Nephron progenitor cell (in vitro differentiated cells): Measurements from ENCODE around the gene ZSCAN10.

Experiments
- DNase-seq: peaks from one replicate; pipeline ENCODE4 v3.0.0; 2021
- H3K27ac Mint-ChIP-seq: 2 replicates; pipeline ENCODE4 v1.8.0; 2021; ENCODE audit warnings: mild to moderate bottlenecking, moderate library complexity, mixed read lengths
- H3K27me3 Mint-ChIP-seq: 2 replicates; pipeline ENCODE4 v1.8.0; 2021; ENCODE audit warnings: mild to moderate bottlenecking, low read depth, mixed read lengths; ENCODE audit not compliant: poor library complexity
- H3K36me3 Mint-ChIP-seq: 2 replicates; pipeline ENCODE4 v1.8.0; 2021; ENCODE audit warnings: low read depth, mixed read lengths
- H3K4me1 Mint-ChIP-seq: 2 replicates; pipeline ENCODE4 v1.8.0; 2021; ENCODE audit warnings: mixed read lengths
- H3K4me3 Mint-ChIP-seq: 2 replicates; pipeline ENCODE4 v1.8.0; 2021; ENCODE audit warnings: mild to moderate bottlenecking, moderate library complexity, mixed read lengths
- H3K9me3 Mint-ChIP-seq: 2 replicates; pipeline ENCODE4 v1.8.0; 2021; ENCODE audit warnings: mild to moderate bottlenecking, moderate library complexity, mixed read lengths
- TF ChIP-seq, protein P1 (sequence below): fragments of 200-600 bp; sonication (generic); IDR thresholded peaks from 2 replicates; pipeline ENCODE4 v1.5.0; 2021; ENCODE audit warnings: antibody characterized with exemption

Gene ZSCAN10

DNA sequence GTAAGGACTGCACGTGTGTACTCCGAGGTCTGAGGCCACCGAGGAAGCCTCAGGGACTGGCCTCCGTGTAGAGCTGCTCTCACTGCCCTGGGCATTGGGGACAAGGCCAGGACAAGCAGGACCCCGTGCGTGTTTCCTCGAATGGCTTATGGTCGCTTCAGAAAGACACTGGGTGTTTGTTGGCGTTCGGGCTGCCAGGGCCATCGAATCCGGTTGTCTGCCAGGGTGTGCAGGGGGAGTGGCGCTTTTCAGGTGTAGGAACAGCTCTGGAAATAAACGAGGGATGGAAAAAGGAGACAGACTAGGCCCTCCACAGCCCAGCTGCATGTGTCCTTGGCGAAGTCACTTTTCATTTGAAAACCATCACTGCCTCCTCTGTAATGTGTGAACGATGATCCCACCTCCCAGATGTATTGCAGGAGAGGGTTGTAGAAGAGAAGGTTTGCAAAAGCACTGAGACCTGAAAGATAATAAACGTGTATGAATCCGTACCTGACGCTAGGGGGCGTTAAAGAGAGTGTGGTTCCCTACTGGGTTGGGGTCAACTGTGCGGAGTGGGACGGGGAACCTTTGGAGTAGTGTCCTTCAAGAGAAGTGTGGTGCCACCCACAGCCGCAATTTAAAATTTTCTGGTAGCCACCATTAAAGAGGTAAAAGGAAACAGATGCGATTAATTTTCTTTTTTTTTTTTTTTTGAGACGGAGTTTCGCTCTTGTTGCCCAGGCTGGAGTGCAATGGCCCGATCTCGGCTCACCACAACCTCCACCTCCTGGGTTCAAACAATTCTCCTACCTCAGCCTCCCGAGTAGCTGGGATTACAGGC lies 2.1 kb upstream of the ZSCAN10 start:
- Mint-ChIP-seq H3K4me1 (peaks cover 68% of the 10 kb centered on the region), H3K27me3 (peaks cover 62% of the 10 kb centered on the region), H3K36me3 (no peaks in the 10 kb centered on the region), H3K4me3 (peak overlapping the region; percentile 54), H3K27ac (no peak overlapping the region), H3K9me3 (no peaks in the 10 kb centered on the region)
- DNase-seq = no peak
- TF ChIP-seq, protein P1, sequence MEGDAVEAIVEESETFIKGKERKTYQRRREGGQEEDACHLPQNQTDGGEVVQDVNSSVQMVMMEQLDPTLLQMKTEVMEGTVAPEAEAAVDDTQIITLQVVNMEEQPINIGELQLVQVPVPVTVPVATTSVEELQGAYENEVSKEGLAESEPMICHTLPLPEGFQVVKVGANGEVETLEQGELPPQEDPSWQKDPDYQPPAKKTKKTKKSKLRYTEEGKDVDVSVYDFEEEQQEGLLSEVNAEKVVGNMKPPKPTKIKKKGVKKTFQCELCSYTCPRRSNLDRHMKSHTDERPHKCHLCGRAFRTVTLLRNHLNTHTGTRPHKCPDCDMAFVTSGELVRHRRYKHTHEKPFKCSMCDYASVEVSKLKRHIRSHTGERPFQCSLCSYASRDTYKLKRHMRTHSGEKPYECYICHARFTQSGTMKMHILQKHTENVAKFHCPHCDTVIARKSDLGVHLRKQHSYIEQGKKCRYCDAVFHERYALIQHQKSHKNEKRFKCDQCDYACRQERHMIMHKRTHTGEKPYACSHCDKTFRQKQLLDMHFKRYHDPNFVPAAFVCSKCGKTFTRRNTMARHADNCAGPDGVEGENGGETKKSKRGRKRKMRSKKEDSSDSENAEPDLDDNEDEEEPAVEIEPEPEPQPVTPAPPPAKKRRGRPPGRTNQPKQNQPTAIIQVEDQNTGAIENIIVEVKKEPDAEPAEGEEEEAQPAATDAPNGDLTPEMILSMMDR = peak; percentile 58

DNA sequence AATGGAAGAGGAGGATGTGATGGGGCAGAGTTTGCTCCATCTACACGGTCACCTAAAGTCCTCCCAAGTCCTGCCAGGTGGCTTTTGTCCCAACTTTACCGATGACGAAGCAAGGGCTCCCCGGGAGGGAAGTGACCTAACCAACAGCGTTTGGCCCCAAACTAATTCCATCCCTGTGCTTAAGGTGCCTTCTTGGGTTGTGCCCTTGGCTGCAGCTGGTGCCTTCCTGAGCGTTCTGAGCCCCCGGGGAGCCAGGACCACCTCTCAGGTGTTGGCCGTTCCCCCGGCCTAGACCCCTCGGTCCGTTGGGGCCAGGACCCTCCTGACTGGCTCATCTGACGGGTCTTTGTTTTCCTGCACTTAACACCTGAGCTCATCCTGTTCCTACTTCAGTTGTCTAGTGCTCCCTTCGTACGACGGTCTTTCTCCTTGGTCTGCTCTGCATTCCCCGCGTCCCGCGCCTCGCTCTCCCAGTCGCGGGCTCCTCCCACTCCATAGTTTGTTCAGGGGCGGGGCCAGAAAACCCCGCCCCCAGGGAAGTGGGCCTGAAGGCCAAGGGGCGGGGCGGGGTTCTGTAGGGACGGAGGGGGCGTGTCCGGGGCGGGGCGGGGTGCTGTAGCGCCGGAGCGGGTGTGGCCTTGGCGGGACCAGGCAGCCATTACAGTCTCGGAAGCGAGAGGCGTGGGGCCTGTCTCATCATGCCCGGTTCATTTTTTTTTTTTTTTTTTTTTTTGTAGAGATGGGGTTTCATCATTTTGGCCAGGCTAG lies 822 bp upstream of the ZSCAN10 start:
- no peak overlapping the region for H3K27ac Mint-ChIP-seq
- H3K36me3 Mint-ChIP-seq = no peaks in the 10 kb centered on the region
- H3K27me3 Mint-ChIP-seq = peaks cover 62% of the 10 kb centered on the region
- peak; percentile 95 for DNase-seq
- no peaks in the 10 kb centered on the region for H3K9me3 Mint-ChIP-seq
- TF ChIP-seq, protein P1 = no peak
- peaks cover 62% of the 10 kb centered on the region for H3K4me1 Mint-ChIP-seq
- peak overlapping the region; percentile 84 for H3K4me3 Mint-ChIP-seq

DNA sequence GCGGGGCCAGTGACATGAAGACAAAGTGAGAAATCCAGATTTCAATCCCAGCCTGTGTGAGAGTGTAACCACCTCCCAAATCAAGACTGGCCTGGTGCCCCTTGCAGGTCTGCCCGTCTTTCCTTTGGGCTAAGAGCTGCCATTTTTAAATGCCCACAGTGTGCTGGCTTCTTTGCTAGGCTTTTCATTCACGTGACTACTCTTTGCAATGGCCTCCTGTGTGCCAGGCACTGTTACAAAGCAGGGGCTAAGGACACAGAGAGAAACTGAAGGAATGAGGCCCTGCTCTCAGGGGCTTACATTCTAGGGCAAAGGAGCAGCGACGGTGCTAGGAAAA lies 269 bp upstream of the ZSCAN10 start:
- no peaks in the 10 kb centered on the region for H3K36me3 Mint-ChIP-seq
- TF ChIP-seq, protein P1 = no peak
- no peaks in the 10 kb centered on the region for H3K9me3 Mint-ChIP-seq
- H3K4me1 Mint-ChIP-seq = peaks cover 59% of the 10 kb centered on the region
- peaks cover 62% of the 10 kb centered on the region for H3K27me3 Mint-ChIP-seq
- no peak for DNase-seq
- H3K4me3 Mint-ChIP-seq = peak overlapping the region; percentile 50
- no peak overlapping the region for H3K27ac Mint-ChIP-seq

DNA sequence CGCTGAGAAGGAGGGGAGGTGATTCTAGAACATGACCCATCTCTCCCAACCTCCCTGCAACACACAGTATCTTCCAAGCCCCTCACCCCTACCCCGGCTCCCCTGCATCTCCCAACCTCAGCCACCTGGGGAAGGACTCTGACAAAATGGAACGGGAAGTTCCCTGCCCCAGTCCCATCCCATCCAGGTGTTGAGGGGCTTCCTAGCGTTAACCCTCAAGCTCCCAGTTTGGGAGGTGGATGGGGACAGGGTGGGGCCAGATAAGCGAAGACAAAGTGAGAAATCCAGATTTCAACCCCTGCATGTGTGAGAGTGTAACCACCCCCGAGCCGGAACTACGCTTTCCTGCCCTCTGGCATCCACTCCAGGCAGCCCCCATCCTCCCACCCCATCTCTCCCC lies 1.8 kb downstream of the ZSCAN10 start:
- no peaks in the 10 kb centered on the region for H3K9me3 Mint-ChIP-seq
- TF ChIP-seq, protein P1 = no peak
- peaks cover 58% of the 10 kb centered on the region for H3K4me1 Mint-ChIP-seq
- DNase-seq = peak; percentile 37
- H3K27me3 Mint-ChIP-seq = peaks cover 48% of the 10 kb centered on the region
- peak overlapping the region; percentile 64 for H3K4me3 Mint-ChIP-seq
- H3K36me3 Mint-ChIP-seq = no peaks in the 10 kb centered on the region
- peak overlapping the region; percentile 69 for H3K27ac Mint-ChIP-seq

DNA sequence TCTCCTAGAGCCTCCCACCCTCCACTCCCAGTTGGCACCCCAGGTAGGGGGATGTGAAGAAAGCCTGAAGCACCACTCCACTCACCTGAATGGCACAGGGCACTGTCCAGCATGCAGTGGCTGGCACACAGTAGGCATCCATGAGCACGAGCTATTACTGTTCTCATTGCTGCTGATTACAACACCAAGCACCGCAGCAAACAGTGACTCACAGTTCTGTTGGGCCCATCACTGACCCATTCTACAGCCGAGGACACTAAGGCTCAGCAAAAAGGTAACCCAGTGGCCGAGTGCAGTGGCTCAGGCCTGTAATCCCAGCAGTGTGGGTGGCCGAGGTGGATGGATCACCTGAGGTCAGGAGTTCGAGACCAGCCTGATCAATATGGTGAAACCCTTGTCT lies 2.7 kb downstream of the ZSCAN10 start:
- no peak overlapping the region for H3K27ac Mint-ChIP-seq
- no peak for DNase-seq

More for the DNA sequence above, 2.7 kb downstream of the ZSCAN10 start:
- H3K4me1 Mint-ChIP-seq = peaks cover 59% of the 10 kb centered on the region
- no peaks in the 10 kb centered on the region for H3K9me3 Mint-ChIP-seq
- no peaks in the 10 kb centered on the region for H3K36me3 Mint-ChIP-seq
- no peak overlapping the region for H3K4me3 Mint-ChIP-seq
- TF ChIP-seq, protein P1 = no peak
- peaks cover 47% of the 10 kb centered on the region for H3K27me3 Mint-ChIP-seq
